ENCODE measurements around the gene CLDN15.

The CLDN15 gene

DNA sequence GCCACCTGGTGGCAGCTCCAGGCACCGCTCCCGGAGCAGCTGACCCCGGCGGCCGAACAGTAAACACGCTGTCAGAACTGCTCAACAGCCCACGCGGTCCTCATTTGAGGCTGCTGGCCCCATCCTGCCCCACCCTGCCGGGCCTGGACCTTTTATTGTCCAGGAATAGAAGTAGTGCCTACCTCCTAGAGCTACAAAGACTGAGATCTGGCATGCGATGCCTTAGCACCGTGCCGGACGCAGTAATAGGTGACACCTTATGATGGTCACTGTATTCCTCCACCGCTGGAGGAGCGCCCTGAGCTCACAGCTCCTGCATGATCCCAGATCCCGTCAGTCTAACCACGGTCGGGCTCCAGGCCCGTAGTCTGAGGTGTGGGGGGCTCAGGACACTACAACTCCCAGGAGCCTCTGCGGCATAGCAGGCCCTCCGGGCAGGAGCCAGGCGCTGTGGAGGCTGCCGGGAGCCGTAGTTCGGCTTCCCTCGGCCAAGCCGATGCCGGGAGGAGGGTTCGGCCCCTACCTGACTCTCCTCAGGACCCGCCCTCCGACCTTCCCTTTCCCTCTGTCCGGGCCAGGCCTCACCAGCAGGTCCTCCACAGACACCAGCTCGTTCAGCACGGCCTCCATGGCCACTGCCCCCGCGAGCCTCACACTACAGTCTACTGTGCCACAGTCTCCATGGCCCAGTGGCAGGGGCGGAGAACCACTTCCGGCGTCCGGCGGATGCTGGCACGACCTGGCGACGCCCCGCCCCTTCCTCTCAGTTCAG lies 7.0 kb upstream of the CLDN15 start, which contains the start of gene FIS1:
FIS1 (minus strand) TSS at position 707 of the 772 bp plus-strand sequence; CDS start at position 630, 77 bp downstream.
- DNase-seq (ENCODE audit: low read depth): peak; percentile 88

DNA sequence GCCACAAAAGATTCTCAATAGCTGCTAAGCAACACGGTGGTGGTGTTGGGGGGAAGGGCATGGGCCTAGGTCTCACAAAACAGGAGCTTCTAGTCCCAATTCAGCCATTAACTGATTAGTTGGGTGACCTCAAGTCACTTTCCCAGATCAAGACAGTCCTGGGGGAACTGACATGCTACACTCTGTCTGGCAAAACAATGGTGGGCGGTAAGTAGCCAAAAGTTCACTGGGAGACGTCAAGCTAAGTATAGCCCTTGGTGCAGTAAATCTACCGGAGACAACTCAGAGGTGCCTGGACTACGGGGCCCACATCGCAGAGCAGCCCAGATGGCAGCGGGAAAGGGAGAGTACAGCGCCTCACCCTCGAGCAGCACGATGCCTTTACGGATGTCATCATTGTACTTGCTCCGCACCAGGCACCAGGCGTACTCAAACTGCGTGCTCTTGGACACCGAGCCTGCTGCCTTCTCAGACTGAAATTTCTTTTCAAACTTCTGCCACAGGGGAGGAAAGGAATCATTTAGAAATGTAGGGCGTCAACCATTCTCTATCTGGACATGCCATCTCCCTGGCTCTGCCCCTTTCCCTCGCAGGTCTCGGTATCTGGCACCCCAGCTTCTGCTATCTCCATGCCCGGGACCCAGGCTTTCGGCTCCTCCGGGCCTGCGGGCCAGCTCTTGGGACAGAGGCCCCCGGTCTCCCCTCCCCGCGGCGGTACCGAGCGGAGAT lies 6.2 kb upstream of the CLDN15 start:
- DNase-seq (ENCODE audit: low read depth): no peak

DNA sequence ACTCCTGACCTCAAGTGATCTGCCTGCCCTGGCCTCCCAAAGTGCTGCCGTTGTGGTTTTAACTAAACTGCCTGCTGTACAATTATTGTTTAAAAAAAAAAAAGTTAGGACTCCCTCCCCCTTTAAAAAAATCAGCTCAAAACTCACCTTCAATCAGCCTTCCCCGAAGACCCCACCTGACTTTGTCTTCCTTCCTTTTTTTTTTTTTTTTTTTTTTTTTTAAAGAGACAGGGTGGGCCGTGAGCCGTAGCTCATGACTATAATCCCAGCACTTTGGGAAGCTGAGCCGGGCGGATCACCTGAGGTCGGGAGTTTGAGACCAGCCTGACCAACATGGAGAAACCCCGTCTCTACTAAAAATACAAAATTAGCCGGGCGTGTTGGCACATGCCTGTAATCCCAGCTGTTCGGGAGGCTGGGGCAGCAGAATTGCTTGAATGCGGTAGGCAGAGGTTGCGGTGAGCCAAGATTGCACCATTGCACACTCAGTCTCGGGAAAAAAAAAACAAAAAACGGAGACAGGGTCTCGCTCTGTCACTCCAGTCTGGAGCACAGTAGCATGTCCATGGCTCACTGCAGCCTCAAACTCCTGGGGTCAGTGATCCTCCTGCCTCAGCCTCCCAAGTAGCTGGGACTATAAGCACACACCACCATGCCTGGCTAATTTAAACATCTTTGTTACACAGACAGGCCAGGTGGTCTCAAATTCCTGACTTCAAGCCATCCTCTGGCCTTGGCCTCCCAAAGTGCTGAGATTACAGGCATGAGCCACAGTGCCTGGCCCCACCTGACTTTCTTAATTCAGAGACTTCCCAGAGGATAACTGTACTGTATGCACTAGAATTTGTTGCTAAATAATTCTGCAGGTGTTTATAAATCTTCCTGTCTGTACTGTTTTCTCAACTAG lies 4.1 kb upstream of the CLDN15 start:
- DNase-seq (ENCODE audit: low read depth): no peak

DNA sequence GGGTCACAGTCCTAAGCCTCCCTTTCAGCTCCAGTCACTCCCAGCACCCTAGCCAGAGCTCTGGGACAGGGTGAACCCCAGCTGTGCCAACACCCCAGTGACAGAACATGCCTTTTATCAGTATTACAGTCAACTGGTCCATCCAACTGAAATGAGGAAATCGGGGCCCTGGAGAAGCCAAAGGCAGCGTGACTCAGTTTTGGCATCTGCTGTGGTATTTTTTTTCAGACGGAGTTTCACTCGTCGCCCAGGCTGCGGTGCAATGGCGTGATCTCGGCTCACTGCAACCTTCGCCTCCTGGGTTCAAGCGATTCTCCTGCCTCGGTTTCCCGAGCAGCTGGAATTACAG lies 3.4 kb upstream of the CLDN15 start:
- no peak for DNase-seq (ENCODE audit: low read depth)

DNA sequence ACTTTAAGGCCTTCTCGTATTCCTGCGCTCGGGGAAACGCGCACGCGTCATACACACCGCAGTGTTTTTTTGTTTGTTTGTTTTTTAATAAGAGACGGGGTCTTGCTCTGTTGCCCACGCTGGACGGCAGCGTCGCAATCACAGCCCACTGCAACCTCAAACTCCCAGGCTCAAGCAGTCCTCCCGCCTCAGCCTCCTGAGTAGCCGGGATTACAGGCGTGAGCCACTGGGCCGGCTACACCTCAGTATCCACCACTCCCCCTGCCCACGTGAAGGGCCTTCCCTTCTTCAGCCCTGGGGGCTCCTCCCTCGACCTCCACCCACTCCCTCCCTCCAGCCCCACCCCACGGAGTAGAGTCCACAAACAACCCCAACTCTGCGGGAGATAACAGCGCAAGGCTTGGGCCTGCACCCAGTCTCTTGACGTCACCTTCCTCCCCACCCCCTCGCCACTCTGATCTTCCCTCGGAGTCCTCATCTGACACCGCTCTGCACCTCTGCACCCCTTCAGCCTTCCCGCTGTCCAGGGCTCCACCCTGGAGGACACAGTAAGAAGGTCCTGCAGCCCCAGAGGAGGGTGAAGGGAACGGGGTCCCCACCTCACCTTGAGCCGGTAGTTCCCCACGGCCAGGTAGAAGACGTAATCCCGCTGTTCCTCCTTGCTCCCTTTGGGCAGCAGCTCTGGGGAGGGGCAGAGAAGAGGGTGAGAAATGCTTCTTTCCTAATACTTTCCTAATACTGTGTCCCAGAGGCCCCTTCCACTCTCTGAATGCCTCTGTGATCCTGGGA lies 2.8 kb upstream of the CLDN15 start:
- no peak for DNase-seq (ENCODE audit: low read depth)

DNA sequence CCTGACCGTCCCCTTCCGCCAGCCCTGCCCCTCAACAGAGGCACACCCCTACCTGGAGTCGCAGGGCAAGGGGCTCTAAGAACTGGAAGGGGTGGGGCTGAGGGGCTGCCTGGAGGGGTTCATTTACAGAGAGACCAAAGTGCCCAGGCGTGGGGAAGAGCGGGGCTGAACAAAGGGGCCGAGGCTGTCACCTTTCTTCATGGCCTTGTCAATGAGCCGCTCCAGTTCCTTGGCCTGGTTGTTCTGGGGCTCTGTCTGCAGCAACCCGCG lies 2.3 kb upstream of the CLDN15 start:
- no peak for DNase-seq (ENCODE audit: low read depth)

DNA sequence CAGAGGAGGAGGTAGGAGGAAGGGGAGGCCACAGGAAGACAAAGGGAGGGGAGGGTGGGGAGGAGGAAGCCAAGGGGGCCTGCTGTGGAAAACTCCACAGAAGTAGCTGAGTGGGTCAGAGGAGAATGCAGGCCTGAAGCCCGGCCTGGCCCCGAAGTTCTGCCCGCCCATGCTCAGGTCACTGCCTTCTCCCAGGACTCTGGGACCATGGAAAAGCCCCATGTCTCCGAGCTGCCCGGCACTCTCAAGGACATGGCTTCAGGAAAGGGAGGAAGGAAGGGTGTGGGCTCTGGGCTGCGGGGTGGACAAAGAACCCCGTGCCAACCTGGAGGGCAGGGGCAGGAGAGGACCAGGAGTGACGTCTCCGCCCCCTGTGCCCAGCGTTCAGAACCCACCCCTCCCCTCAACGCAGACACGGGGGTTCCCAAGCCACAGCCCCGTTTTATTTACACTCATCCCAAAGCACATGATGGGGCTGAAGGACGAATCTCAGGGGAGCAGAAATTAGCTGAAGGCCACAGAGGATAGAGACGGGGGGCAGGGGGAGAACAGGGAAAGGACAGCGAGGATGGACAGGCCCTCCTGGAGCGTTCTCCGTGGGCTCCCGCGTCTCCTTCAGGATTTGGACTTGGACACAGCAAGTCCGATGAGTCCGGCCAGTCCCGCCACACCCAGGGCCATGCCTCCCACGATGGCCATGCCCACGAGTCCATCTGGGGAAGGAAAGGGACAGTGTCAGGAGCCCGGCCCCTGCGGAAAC lies 1.8 kb upstream of the CLDN15 start:
- no peak for DNase-seq (ENCODE audit: low read depth)

DNA sequence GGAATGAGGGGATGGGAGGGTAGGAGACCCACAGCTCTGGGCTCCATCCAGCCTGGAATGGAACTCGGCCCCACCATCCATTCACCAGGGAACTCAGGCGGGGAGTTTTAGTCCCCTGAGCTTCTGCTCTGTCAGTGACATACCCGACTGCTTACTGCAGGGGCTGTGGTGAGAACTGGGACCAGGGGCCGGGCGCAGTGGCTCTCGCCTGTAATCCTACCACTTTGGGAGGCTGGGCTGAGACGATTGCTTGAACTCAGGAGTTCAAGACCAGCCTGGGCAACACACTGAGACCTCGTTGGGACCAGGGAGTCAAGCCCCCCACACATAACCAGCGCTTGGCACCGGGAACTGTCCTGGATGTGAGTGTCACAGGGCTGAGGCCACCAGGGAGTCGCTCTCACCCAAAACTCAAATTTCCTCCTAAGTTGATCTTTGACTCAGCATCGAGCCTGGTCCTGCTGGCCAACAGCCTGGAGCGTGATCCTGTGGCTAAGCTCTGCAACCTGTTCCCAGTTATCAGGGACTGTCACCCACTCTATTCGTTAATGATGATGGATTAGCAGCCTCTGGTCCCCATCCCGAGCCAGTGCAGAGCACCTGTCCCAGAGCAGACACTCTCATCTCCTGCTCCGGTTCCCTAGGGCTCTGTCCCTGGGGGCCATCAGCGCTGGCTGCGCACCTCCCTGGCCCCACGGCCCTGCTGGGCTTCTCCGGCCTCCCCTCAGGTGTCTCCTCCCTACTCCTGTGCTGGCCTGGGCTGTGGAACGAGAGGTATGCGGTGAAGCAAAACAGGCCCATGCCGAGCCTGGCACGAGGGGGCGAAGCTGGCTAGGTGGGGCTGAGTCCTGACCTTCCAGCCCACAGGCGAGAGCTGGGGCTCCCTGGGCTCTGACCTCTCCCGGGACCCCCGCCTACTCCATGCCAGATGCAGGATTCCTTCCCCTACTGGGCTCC lies 902 bp upstream of the CLDN15 start:
- DNase-seq (ENCODE audit: low read depth): no peak

DNA sequence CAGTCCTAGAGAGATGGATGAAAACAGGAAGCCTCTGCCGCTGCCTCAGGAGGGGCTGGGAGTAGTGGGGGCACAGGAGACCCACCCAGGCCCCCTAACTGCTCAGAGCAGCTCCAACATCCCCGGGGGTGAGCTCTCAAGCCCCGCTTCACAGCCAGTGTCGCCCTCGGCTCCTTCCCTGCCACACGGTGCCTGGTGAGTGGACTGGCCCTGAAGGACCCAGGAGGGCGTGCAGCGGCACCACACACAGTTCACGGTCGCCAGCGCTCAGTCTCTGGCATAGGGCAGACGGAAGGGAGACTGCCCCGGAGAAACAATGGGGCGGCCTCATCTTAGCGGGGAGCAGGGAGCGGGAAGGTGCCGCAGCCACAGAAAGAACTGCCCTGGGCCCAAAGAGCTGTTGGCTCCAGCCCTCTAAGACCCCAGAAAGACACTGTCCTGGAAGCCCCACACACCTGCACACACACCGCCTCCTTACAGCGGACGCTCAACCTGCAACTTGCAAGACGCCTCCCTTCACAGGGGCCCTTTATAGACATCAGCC lies 1.2 kb downstream of the CLDN15 start:
- DNase-seq (ENCODE audit: low read depth): no peak

DNA sequence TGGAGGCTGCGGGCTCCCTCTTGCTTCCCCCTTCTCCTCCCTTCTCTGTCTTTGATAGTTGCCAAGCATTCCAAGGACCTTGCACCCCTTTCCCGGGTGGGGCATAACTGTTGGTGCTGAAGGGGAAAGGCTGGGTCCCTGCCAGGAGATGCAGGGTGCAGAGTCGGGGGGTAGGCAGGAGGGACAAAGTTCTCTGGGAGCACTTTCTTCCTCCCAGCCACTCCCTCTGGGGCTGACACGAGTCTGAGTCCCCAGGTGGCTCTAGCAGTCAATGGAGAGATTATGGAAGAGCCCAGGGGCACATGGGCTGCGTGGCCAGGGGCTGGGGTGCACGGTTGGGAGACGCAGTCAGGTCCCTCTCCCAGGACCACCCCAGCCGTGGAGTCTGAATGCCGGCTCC lies 2.1 kb downstream of the CLDN15 start:
- DNase-seq (ENCODE audit: low read depth): no peak

DNA sequence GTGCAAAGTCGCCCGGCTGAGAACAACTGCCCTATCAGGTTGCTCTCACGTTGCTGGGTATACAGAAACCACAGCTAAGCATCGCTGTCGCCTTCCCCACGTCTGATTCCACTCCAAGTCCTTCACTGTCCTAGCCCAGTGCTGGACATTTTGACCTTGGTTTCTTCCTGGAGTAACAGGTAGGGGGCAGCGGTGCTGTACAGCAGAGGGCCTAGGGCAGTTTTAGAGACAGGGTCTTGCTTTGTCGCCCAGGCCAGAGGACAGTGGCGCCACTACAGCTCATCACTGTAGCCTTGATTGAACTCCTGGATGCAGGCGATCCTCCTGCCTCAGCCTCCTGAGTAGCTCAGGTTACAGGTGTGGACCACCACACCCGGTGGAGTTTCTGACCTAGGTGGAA lies 2.6 kb downstream of the CLDN15 start:
- no peak for DNase-seq (ENCODE audit: low read depth)

DNA sequence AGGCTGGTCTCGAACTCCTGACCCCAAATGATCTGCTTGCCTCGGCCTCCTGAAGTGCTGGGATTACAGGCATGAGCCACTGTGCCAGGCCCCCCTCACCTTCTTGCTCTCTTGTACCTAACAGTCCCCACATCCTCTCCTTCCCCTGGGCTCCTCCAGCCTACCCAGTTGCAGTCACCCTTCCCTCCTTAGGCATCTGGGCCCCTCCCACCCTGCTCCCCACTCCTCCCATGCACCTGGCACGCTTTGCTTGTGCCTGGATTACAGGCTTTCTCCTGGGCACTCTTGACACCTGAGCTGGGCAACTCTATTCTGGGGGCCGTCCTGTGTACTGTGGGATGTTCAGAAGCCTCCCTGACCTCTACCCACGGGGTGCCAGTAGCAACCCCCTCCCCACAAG lies 3.0 kb downstream of the CLDN15 start:
- no peak for DNase-seq (ENCODE audit: low read depth)

DNA sequence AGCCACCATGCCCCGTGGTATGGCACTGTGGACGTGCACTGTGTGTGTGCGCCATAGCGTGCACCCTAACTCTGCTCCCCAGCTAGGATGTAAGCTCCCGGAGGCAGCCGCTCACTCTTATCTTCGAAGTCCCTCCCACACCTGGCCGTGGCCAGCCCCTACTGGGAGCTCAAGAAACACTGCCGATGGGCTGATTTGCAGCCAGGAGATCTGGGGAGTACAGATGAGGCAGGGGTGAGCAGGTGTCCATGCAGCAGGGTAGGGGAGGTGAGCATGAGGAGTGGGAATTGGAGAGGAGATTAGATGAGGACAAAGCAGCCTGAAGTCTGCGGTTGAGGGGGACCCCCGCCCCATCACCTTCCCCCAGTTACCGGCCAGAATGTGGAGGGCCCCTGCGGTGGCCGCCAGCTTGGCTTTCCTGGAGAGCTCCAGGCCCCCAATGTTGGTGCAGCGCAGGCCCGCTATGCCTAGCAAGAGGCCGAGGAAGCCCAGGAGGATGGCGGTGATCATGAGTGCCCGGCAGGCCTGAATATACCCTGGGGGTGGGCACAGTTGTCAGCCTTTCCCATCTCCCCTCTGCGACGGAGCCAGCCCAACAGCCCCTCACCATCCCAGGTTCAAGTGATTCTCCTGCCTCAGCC lies 3.6 kb downstream of the CLDN15 start:
- DNase-seq (ENCODE audit: low read depth): no peak

DNA sequence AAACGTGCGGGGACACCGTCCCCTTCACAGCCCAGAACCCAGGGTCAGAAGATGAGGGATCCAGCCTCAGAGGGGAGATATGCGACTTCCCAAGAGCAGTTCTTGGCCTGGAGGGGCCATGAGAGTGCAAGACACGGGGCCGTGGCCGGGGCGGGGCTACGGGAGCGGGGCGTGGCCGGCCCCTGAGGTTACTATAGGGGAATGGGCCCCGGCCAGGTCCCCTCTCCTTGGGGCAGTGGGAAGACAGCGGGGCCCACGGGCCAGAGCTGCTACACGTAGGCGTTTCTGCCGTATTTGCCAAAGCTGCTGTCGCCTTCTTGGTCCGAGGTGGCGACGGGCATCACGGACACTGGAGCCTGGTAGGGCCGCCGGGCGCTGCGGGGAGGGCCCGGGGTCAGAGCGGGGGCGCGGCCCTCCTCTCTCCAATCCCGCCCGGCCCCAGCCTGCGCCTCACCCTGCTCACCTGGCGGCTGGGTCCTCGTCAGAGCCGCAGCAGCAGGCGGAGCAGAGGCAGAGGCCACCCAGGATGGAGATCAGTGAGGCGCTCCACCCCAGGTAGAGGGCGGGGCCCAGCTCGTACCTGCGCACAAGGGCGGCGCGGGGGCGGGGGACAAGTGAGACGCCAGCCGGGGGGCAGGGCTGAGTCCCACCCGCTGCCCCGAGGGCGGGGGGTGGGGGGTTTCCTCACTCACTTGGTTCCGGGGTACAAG lies 5.3 kb downstream of the CLDN15 start:
- no peak for DNase-seq (ENCODE audit: low read depth)

DNA sequence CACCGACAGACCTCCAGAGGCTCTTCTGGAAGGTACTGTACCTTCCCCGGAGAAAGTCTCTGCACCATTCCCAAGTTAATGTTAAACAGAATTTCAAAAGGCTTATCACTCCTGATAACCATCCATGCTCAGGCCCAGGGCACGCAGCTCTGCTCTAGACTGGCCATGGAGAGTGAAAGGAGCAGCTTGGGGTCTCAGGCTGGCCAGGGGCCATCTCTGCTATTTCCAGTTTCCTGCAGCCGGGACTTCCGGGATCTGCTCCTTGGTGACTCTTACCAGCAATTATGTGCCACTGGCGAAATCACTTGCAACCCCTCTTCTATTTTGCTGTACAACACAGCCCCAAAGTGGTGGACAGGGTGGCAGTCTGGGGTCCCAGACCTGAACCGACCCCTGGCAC lies 6.0 kb downstream of the CLDN15 start:
- DNase-seq (ENCODE audit: low read depth): no peak

DNA sequence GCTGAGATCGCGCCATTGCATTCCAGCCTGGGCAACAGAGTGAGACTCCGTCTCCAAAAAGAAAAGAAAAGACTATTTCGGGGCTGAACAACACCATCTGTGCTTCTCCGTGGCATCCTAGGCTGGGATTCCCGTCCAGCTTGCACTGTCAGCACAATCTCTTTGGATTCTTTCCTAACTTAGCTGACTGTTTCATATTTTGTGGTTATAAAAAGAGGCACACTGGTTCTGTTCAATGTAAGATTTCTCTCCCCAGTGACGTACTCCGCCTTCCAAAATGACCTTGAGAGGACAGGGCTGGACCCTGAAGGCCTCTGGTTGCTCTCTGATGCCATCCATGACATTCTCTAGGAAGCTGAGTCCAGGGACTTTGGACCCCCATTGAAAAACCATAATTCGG lies 10.9 kb downstream of the CLDN15 start:
- no peak for DNase-seq (ENCODE audit: low read depth)

DNA sequence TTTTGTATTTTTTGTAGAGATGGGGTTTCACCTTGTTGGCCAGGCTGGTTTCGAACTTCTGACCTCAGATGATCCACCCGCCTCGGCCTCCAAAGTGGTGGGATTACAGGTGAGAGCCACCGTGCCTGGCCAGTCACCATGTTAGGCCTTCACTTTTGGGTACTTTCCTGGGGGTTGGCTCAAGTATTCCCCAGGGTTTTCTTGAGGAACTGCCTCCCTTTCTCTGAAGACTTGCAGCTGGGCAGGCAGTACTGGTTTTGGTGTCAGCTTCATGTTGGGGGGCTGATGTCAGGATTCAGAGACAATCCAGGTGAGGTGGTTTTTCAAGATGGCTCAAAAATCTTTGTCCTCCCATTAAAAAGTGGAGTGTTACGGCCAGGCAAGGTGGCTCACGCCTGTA lies 12.0 kb downstream of the CLDN15 start:
- no peak for DNase-seq (ENCODE audit: low read depth)

DNA sequence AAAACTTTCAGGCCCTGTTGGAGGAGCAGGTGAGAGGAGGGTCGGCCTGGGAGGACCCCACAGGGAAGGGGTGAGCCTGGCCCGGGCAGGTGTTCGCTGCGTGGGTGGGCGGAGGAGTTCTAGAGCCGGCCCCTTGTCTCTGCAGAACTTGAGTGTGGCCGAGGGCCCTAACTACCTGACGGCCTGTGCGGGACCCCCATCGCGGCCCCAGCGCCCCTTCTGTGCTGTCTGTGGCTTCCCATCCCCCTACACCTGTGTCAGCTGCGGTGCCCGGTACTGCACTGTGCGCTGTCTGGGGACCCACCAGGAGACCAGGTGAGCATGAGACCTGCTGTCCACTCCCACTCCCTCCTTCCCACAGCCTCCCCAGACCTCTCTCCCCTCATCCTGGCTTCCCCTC lies 14.1 kb downstream of the CLDN15 start:
- no peak for DNase-seq (ENCODE audit: low read depth)
